ENCODE measurements around the gene KLB. TPM values are rescaled to one million over a fixed set of nuclear protein-coding genes. Genes with fewer than 3 reads are reported as not detected.

KLB gene
- total and polyA plus RNA-seq, 2 of the 4 experiments (the other 2 are of a cell fraction): not detected

- TF ChIP-seq CTCF (conservative IDR thresholded peaks at IDR 0.05; ENCODE audit: low read depth, low read length) (no peak), FOS (IDR thresholded peaks at IDR 0.05; ENCODE audit: low read depth, low read length) (no peak), CEBPB (IDR thresholded peaks at IDR 0.05; ENCODE audit: low read depth, low read length) (no peak)
Observed at GRCh38 chr4:39470402-39470801, 63.7 kb downstream of the KLB start (continued).

- H3K27ac ChIP-seq (ENCODE audit: insufficient read depth, low read length): no peak overlapping the region
- no peaks in the 10 kb centered on the region for H3K27me3 ChIP-seq (ENCODE audit: control insufficient read depth, insufficient read depth, low read length)
- no TSS peak for BruUV-seq (replicated peaks)
- H3K4me3 ChIP-seq (ENCODE audit: insufficient read depth, low read depth, low read length): no peak overlapping the region
- H2AK5ac ChIP-seq (ENCODE audit: low read depth, low read length): no peak overlapping the region
- dilution Hi-C loops (cut with HindIII; ENCODE audit: low sequenced_read_pairs, unreplicated experiment) (no loop called here), in situ Hi-C loops (cut with MboI; ENCODE audit: low sequenced_read_pairs) (no loop called here), intact Hi-C loops (cut with micrococcal nuclease) (no loop called here)
- H4K5ac ChIP-seq (ENCODE audit: low read depth, low read length): no peak overlapping the region
- POLR2A ChIA-PET (ENCODE audit: unreplicated experiment): no interaction called here
- no peaks in the 10 kb centered on the region for H3K4me1 ChIP-seq (ENCODE audit: control insufficient read depth, insufficient read depth, low read length)
- no peak overlapping the region for H3K18ac ChIP-seq (ENCODE audit: low read depth, low read length)
- no peak overlapping the region for H3K23ac ChIP-seq (ENCODE audit: low read depth, low read length)
- H3K56ac ChIP-seq (ENCODE audit: extremely low read depth, insufficient read depth, low read length): no peak overlapping the region
- no peak overlapping the region for H4K91ac ChIP-seq (ENCODE audit: insufficient read depth, low read depth, low read length)
- H4K20me1 ChIP-seq (ENCODE audit: insufficient read depth, low read length): no peaks in the 10 kb centered on the region
- H3K9ac ChIP-seq (ENCODE audit: low read depth, low read length): no peak overlapping the region
- H2BK20ac ChIP-seq (ENCODE audit: low read depth, low read length): no peak overlapping the region
- CTCF ChIA-PET: no interaction called here
- no peak overlapping the region for H4K8ac ChIP-seq (ENCODE audit: low read depth in 2 of 2, low read length in 2 of 2)
- DNase-seq (no peak), ATAC-seq (ENCODE audit: low read depth) (no peak)
- H2BK120ac ChIP-seq (ENCODE audit: low read depth, low read length): no peak overlapping the region
- peaks cover 3% of the 10 kb centered on the region; the same call in 1 of the 2 replicates for H3K36me3 ChIP-seq (ENCODE audit: control insufficient read depth, insufficient read depth, low read length)
- H3K4me2 ChIP-seq (ENCODE audit: low read depth, low read length): no peak overlapping the region
- H3K79me1 ChIP-seq (ENCODE audit: low read depth in 1 of 2, low read length in 2 of 2): no peaks in the 10 kb centered on the region; a peak in 1 of 4 replicates
- no peak for TF ChIP-seq RCOR1 (IDR thresholded peaks at IDR 0.05; ENCODE audit: insufficient replicate concordance, low read length)
- no peak for TF ChIP-seq BHLHE40 (IDR thresholded peaks at IDR 0.05; ENCODE audit: low read depth, low read length)
- TF ChIP-seq CEBPB (IDR thresholded peaks at IDR 0.05; ENCODE audit: low read depth, low read length): no peak
- no peak for TF ChIP-seq CTCF (conservative IDR thresholded peaks at IDR 0.05; ENCODE audit: low read depth, low read length)
- WGBS, 2 experiments (ENCODE audit: extremely low coverage in 2 of 2, insufficient read length in 1 of 2): no CpG with 5 or more reads among the region's 3 CpGs
- no peak overlapping the region for H2AK9ac ChIP-seq (replicated peaks; ENCODE audit: low read depth, low read length, poor library complexity)
- no peak overlapping the region for H3K14ac ChIP-seq (replicated peaks; ENCODE audit: low read depth, low read length)
- no peaks in the 10 kb centered on the region for H3K9me1 ChIP-seq (ENCODE audit: insufficient read depth, low read length)
- no peak overlapping the region for H3K4ac ChIP-seq (ENCODE audit: low read depth, low read length)
- no peaks in the 10 kb centered on the region for H3K9me3 ChIP-seq (ENCODE audit: control insufficient read depth, insufficient read depth, low read length)
- no peak overlapping the region for H2BK5ac ChIP-seq (ENCODE audit: low read depth, low read length, poor library complexity, severe bottlenecking)
- H2BK15ac ChIP-seq (ENCODE audit: low read depth, low read length): no peak overlapping the region
- H2AFZ ChIP-seq (replicated peaks; ENCODE audit: low read length, poor library complexity): no peak overlapping the region
Observed at GRCh38 chr4:39472396-39472795, 65.7 kb downstream of the KLB start.
